SU-DHL-6 (cell line): Measurements from ENCODE around the gene RASGRP2.

Experiments
- H2AFZ ChIP-seq: fragments of 200-600 bp; sonication (generic); 2 replicates; pipeline ENCODE4 v1.6.1; 2014; ENCODE audit warnings: low read depth, mild to moderate bottlenecking, moderate library complexity, mixed read lengths, antibody characterized with exemption, low read length; ENCODE audit not compliant: severe bottlenecking
- H3F3A ChIP-seq: fragments of 200-600 bp; shearing (Covaris generic); 2 replicates; pipeline ENCODE4 v1.6.0; 2016; ENCODE audit warnings: antibody characterized with exemption, mild to moderate bottlenecking; ENCODE audit not compliant: insufficient read depth
- H3K27ac ChIP-seq: fragments of 200-600 bp; sonication (generic); 2 replicates; pipeline ENCODE4 v1.5.1; 2016; ENCODE audit warnings: low read depth, mild to moderate bottlenecking, low read length, moderate library complexity, mixed read lengths
- H3K27me3 ChIP-seq: fragments of 200-600 bp; sonication (generic), shearing (Covaris generic); 2 replicates; pipeline ENCODE4 v1.6.0; 2014; ENCODE audit warnings: mild to moderate bottlenecking, low read length
- H3K36me3 ChIP-seq: fragments of 200-600 bp; sonication (generic); 2 replicates; pipeline ENCODE4 v1.6.1; 2014; ENCODE audit warnings: mild to moderate bottlenecking, low read length, mixed read lengths
- H3K4me2 ChIP-seq: fragments of 300-600, 200-600 bp; shearing (Covaris generic), sonication (generic); 2 replicates; pipeline ENCODE4 v1.6.0; 2014; ENCODE audit warnings: low read length, low read depth, mild to moderate bottlenecking; ENCODE audit not compliant: poor library complexity, severe bottlenecking
- H3K4me3 ChIP-seq: fragments of 200-600 bp; sonication (generic); 2 replicates; pipeline ENCODE4 v1.5.1; 2014; ENCODE audit warnings: antibody characterized with exemption, low read length, mild to moderate bottlenecking, mixed read lengths; ENCODE audit not compliant: insufficient read depth, poor library complexity, severe bottlenecking
- H3K79me2 ChIP-seq: fragments of 200-600 bp; sonication (generic); 2 replicates; pipeline ENCODE4 v1.6.1; 2014; ENCODE audit warnings: mild to moderate bottlenecking, low read length, moderate library complexity; ENCODE audit not compliant: insufficient read depth
- H3K9ac ChIP-seq: fragments of 200-600 bp; sonication (generic); 2 replicates; pipeline ENCODE4 v1.7.0; 2014; ENCODE audit warnings: mild to moderate bottlenecking, low read length
- H3K9me2 ChIP-seq: fragments of 200-600 bp; sonication (generic); replicated peaks from 2 replicates; pipeline ENCODE4 v1.6.1; 2014; ENCODE audit warnings: low read length; ENCODE audit not compliant: insufficient read depth
- H3K9me3 ChIP-seq: fragments of 200-600 bp; sonication (generic); 2 replicates; pipeline ENCODE4 v1.6.1; 2014; ENCODE audit warnings: low read length, mixed read lengths; ENCODE audit not compliant: insufficient read depth
- H4K20me1 ChIP-seq: fragments of 200-600 bp; sonication (generic); 2 replicates; pipeline ENCODE4 v1.6.1; 2014; ENCODE audit warnings: low read depth, mild to moderate bottlenecking, antibody characterized with exemption, low read length, moderate library complexity, mixed read lengths
- EZH2phosphoT487 ChIP-seq: fragments of 200-600 bp; sonication (generic), shearing (Covaris generic); conservative IDR thresholded peaks from 2 replicates; pipeline ENCODE4 v1.6.1; 2018; ENCODE audit warnings: mild to moderate bottlenecking, antibody characterized with exemption, low read length, moderate library complexity, mixed read lengths
- TF ChIP-seq, protein P1 (sequence below): fragments of 200-600 bp; sonication (generic); IDR thresholded peaks from one replicate; pipeline ENCODE4 v1.5.1; 2017; ENCODE audit warnings: antibody characterized with exemption, mild to moderate bottlenecking, low read length, moderate library complexity; ENCODE audit not compliant: insufficient read depth, poor library complexity, severe bottlenecking

The RASGRP2 gene

DNA sequence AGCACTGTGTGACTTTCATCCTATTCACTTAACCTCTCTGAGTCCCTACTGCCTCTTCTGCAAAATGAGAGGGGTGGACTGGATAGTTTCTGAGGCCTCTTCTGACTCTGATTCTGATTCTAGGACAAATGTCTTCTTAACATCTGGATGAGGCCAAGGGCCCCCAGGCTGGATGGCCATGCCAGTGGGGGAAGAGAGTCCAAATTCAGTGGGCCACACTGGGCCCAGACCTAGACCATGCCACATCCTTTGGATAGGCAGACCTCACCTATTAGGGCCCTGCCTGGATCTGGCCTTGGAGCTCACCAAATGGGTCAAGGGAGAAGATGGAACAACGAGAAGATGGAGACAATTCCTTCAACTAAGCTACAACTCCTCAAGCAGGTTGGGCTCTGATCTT lies 45.5 kb downstream of the RASGRP2 start:
- Histone ChIP-seq H3K79me2 (no peaks in the 10 kb centered on the region), H4K20me1 (no peaks in the 10 kb centered on the region), H3K4me3 (no peak overlapping the region), H3K36me3 (no peaks in the 10 kb centered on the region), H3K4me2 (no peak overlapping the region), H3K27ac (no peak overlapping the region), H3F3A (no peaks in the 10 kb centered on the region), H3K9me2 (no peaks in the 10 kb centered on the region), H2AFZ (no peak overlapping the region), H3K9me3 (no peaks in the 10 kb centered on the region), H3K27me3 (no peaks in the 10 kb centered on the region), H3K9ac (no peak overlapping the region)
- no peak for TF ChIP-seq EZH2phosphoT487
- TF ChIP-seq, protein P1, sequence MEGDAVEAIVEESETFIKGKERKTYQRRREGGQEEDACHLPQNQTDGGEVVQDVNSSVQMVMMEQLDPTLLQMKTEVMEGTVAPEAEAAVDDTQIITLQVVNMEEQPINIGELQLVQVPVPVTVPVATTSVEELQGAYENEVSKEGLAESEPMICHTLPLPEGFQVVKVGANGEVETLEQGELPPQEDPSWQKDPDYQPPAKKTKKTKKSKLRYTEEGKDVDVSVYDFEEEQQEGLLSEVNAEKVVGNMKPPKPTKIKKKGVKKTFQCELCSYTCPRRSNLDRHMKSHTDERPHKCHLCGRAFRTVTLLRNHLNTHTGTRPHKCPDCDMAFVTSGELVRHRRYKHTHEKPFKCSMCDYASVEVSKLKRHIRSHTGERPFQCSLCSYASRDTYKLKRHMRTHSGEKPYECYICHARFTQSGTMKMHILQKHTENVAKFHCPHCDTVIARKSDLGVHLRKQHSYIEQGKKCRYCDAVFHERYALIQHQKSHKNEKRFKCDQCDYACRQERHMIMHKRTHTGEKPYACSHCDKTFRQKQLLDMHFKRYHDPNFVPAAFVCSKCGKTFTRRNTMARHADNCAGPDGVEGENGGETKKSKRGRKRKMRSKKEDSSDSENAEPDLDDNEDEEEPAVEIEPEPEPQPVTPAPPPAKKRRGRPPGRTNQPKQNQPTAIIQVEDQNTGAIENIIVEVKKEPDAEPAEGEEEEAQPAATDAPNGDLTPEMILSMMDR, result no peak

GRCh38 chr11:64697663-64698375 lies 46.1 kb downstream of the RASGRP2 start:
- Histone ChIP-seq H3K36me3 (no peaks in the 10 kb centered on the region), H3K9me2 (no peaks in the 10 kb centered on the region), H3K4me3 (no peak overlapping the region), H3F3A (no peaks in the 10 kb centered on the region), H3K9me3 (no peaks in the 10 kb centered on the region), H3K79me2 (no peaks in the 10 kb centered on the region), H3K27ac (no peak overlapping the region), H3K27me3 (no peaks in the 10 kb centered on the region), H2AFZ (no peak overlapping the region), H4K20me1 (no peaks in the 10 kb centered on the region), H3K9ac (no peak overlapping the region), H3K4me2 (no peak overlapping the region)
- no peak for TF ChIP-seq EZH2phosphoT487
- TF ChIP-seq, protein P1, result no peak

- H3K27ac ChIP-seq, result no peak overlapping the region
- no peaks in the 10 kb centered on the region for H3K27me3 ChIP-seq
- H2AFZ ChIP-seq, result no peak overlapping the region
Observed at GRCh38 chr11:64696045-64696444, 47.9 kb downstream of the RASGRP2 start.

More at GRCh38 chr11:64696045-64696444, 47.9 kb downstream of the RASGRP2 start:
- Histone ChIP-seq H3K9me2 (no peaks in the 10 kb centered on the region), H3K9ac (no peak overlapping the region), H3F3A (no peaks in the 10 kb centered on the region), H3K36me3 (no peaks in the 10 kb centered on the region), H3K4me2 (no peak overlapping the region), H4K20me1 (no peaks in the 10 kb centered on the region), H3K79me2 (no peaks in the 10 kb centered on the region), H3K4me3 (no peak overlapping the region), H3K9me3 (no peaks in the 10 kb centered on the region)
- no peak for TF ChIP-seq EZH2phosphoT487
- TF ChIP-seq, protein P1, result no peak
